Measurements from ENCODE around the gene CRTC2. TPM values are rescaled to one million over a fixed set of nuclear protein-coding genes. Genes with fewer than 3 reads are reported as not detected.

The CRTC2 gene
- total and polyA plus RNA-seq, 2 of the 4 experiments (the other 2 are of a cell fraction), result 2.7 to 20.1 TPM

DNA sequence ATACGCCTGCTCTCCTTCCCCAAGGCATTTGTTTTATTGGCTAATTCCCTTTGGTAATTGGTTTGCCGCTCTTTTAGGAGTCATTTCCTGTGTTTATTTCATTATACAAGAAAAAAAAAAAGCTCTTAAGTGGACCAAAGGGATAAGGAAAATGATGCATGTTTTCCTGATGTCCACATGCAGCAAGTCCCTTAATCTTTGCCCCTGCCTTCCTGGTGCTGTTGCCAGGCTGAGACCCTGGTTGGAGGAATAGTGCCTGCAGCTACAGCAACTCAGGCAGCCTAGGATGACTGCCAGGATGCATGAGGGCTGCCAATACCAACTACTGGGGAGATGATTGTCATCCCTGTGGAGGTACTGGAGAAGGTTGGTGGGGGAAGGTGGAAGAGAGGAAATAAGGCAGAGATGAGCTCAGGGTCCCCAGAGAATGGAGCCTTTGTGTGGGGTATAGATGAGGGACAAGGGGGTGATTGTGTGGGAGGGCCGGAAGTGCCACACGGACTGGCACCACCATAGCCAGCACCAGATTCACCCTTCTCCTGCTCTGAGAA is 29.5 kb downstream of the CRTC2 start:
- H3K79me1 ChIP-seq (ENCODE audit: low read depth in 1 of 2, low read length in 2 of 2), result peaks cover 0 to 11% of the 10 kb centered on the region in 2 experiments; a peak in 2 of 4 replicates
- H3K27ac ChIP-seq (ENCODE audit: insufficient read depth, low read length), result peak overlapping the region; percentile 14; the same call in 1 of the 2 replicates
- peak overlapping the region; percentile 45 for H2AK9ac ChIP-seq (replicated peaks; ENCODE audit: low read depth, low read length, poor library complexity)
- POLR2A ChIA-PET (ENCODE audit: unreplicated experiment), result interaction anchor here (0.6 kb wide), 1 partner anchor 518 kb away, joined by 3 read pairs; no protein-coding TSS in a partner anchor
- intact Hi-C loops (cut with micrococcal nuclease), result loop anchor here (10.0 kb wide), 1 partner anchor 134 kb away; no protein-coding TSS in a partner anchor
- no peak overlapping the region for H2BK5ac ChIP-seq (ENCODE audit: low read depth, low read length, poor library complexity, severe bottlenecking)
- H3K36me3 ChIP-seq (ENCODE audit: control insufficient read depth, insufficient read depth, low read length), result peaks cover 28% of the 10 kb centered on the region
- in situ Hi-C loops (cut with MboI; ENCODE audit: low sequenced_read_pairs), result no loop called here
- no peak overlapping the region for H3K4me2 ChIP-seq (ENCODE audit: low read depth, low read length)
- H3K23ac ChIP-seq (ENCODE audit: low read depth, low read length), result peak overlapping the region; percentile 85
- no peak overlapping the region; the same call in 1 of the 2 replicates for H3K56ac ChIP-seq (ENCODE audit: extremely low read depth, insufficient read depth, low read length)
- no peak overlapping the region for H4K91ac ChIP-seq (ENCODE audit: insufficient read depth, low read depth, low read length)
- dilution Hi-C loops (cut with HindIII; ENCODE audit: low sequenced_read_pairs, unreplicated experiment), result no loop called here
- H2BK20ac ChIP-seq (ENCODE audit: low read depth, low read length), result no peak overlapping the region
- H2BK120ac ChIP-seq (ENCODE audit: low read depth, low read length), result peak overlapping the region; percentile 56
- H4K5ac ChIP-seq (ENCODE audit: low read depth, low read length), result no peak overlapping the region
- no peaks in the 10 kb centered on the region for H3K9me3 ChIP-seq (ENCODE audit: control insufficient read depth, insufficient read depth, low read length)
- peaks cover 6% of the 10 kb centered on the region for H3K9me1 ChIP-seq (ENCODE audit: insufficient read depth, low read length)
- no CpG with 5 or more reads among the region's 4 CpGs for WGBS, 2 experiments (ENCODE audit: extremely low coverage in 2 of 2, insufficient read length in 1 of 2)
- H3K14ac ChIP-seq (replicated peaks; ENCODE audit: low read depth, low read length), result peak overlapping the region; percentile 72; the same call in 1 of the 2 replicates
- H2BK15ac ChIP-seq (ENCODE audit: low read depth, low read length), result peak overlapping the region; percentile 60; the same call in 1 of the 3 replicates
- DNase-seq, result peak; percentile 59
- peaks cover 9% of the 10 kb centered on the region for H3K4me1 ChIP-seq (ENCODE audit: control insufficient read depth, insufficient read depth, low read length)
- CTCF ChIA-PET, result interaction anchor here (0.6 kb wide), 2 partner anchors 10 to 577 kb away, joined by 3 read pairs; no protein-coding TSS in a partner anchor
- H3K9ac ChIP-seq (ENCODE audit: low read depth, low read length), result no peak overlapping the region
- H3K4ac ChIP-seq (ENCODE audit: low read depth, low read length), result peak overlapping the region; percentile 58
- H4K8ac ChIP-seq (ENCODE audit: low read depth in 2 of 2, low read length in 2 of 2), result peak overlapping the region; percentile 57 to 60; a peak in 2 of 4 replicates
- no peak overlapping the region for H3K4me3 ChIP-seq (ENCODE audit: insufficient read depth, low read depth, low read length)
- ATAC-seq (ENCODE audit: low read depth), result peak; percentile 32
- TF ChIP-seq, protein P1, sequence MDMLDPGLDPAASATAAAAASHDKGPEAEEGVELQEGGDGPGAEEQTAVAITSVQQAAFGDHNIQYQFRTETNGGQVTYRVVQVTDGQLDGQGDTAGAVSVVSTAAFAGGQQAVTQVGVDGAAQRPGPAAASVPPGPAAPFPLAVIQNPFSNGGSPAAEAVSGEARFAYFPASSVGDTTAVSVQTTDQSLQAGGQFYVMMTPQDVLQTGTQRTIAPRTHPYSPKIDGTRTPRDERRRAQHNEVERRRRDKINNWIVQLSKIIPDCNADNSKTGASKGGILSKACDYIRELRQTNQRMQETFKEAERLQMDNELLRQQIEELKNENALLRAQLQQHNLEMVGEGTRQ (IDR thresholded peaks at IDR 0.05; ENCODE audit: low read depth, low read length), result no peak
- TF ChIP-seq CHD1 (IDR thresholded peaks at IDR 0.05; ENCODE audit: low read depth, low read length) (no peak), MAZ (IDR thresholded peaks at IDR 0.05; ENCODE audit: borderline replicate concordance, low read depth, low read length) (no peak), RFX5 (IDR thresholded peaks at IDR 0.05; ENCODE audit: low read depth, low read length) (no peak), BHLHE40 (IDR thresholded peaks at IDR 0.05; ENCODE audit: low read depth, low read length) (no peak), CEBPB (IDR thresholded peaks at IDR 0.05; ENCODE audit: low read depth, low read length) (no peak), RAD21 (IDR thresholded peaks at IDR 0.05; ENCODE audit: low read length) (no peak)
- TF ChIP-seq, protein P2, sequence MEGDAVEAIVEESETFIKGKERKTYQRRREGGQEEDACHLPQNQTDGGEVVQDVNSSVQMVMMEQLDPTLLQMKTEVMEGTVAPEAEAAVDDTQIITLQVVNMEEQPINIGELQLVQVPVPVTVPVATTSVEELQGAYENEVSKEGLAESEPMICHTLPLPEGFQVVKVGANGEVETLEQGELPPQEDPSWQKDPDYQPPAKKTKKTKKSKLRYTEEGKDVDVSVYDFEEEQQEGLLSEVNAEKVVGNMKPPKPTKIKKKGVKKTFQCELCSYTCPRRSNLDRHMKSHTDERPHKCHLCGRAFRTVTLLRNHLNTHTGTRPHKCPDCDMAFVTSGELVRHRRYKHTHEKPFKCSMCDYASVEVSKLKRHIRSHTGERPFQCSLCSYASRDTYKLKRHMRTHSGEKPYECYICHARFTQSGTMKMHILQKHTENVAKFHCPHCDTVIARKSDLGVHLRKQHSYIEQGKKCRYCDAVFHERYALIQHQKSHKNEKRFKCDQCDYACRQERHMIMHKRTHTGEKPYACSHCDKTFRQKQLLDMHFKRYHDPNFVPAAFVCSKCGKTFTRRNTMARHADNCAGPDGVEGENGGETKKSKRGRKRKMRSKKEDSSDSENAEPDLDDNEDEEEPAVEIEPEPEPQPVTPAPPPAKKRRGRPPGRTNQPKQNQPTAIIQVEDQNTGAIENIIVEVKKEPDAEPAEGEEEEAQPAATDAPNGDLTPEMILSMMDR (conservative IDR thresholded peaks at IDR 0.05; ENCODE audit: low read depth, low read length), result no peak
- TF ChIP-seq, protein P3, sequence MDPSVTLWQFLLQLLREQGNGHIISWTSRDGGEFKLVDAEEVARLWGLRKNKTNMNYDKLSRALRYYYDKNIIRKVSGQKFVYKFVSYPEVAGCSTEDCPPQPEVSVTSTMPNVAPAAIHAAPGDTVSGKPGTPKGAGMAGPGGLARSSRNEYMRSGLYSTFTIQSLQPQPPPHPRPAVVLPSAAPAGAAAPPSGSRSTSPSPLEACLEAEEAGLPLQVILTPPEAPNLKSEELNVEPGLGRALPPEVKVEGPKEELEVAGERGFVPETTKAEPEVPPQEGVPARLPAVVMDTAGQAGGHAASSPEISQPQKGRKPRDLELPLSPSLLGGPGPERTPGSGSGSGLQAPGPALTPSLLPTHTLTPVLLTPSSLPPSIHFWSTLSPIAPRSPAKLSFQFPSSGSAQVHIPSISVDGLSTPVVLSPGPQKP (IDR thresholded peaks at IDR 0.05; ENCODE audit: borderline replicate concordance, low read depth, low read length), result no peak
- peaks cover 6% of the 10 kb centered on the region; the same call in 1 of the 2 replicates for H4K20me1 ChIP-seq (ENCODE audit: insufficient read depth, low read length)
- H3K27me3 ChIP-seq (ENCODE audit: control insufficient read depth, insufficient read depth, low read length), result no peaks in the 10 kb centered on the region
- no peak overlapping the region for H3K18ac ChIP-seq (ENCODE audit: low read depth, low read length)
- peak overlapping the region; percentile 75 for H2AFZ ChIP-seq (replicated peaks; ENCODE audit: low read length, poor library complexity)
- H2AK5ac ChIP-seq (ENCODE audit: low read depth, low read length), result peak overlapping the region; percentile 80
- no TSS peak for BruUV-seq (replicated peaks)

Data from IMR-90 (cell line).